ENCODE results near the gene SHPK.

The SHPK gene

DNA sequence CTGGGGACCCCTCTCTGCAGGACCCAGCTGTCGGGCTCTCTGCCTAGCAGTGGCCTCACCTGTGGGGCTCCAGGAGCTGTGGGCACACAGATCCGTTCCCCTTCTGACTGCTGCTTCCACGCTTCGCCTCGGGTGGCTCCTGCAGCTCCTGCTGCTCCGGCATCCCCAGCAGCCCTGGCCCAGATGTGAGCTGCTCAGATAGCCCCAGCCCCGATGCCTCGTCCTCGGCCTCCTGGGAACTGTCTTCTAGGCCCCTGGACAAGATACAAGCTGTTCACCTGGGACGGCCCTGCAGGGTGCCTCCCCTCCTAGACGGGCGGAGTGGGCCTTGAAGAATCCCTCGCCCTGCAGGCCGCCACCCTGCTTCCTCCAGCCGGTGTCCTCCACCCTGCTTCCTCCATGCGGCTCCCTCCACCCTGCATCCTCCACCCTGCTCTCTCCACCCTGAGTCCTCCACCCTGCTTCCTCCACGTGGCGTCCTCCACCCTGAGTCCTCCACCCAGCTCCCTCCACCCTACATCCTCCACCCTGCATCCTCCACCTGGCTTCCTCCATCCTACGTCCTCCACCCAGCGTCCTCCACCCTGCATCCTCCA lies 43.6 kb upstream of the SHPK start:
- no peak overlapping the region for H3K27ac ChIP-seq
- TF ChIP-seq, protein P1, sequence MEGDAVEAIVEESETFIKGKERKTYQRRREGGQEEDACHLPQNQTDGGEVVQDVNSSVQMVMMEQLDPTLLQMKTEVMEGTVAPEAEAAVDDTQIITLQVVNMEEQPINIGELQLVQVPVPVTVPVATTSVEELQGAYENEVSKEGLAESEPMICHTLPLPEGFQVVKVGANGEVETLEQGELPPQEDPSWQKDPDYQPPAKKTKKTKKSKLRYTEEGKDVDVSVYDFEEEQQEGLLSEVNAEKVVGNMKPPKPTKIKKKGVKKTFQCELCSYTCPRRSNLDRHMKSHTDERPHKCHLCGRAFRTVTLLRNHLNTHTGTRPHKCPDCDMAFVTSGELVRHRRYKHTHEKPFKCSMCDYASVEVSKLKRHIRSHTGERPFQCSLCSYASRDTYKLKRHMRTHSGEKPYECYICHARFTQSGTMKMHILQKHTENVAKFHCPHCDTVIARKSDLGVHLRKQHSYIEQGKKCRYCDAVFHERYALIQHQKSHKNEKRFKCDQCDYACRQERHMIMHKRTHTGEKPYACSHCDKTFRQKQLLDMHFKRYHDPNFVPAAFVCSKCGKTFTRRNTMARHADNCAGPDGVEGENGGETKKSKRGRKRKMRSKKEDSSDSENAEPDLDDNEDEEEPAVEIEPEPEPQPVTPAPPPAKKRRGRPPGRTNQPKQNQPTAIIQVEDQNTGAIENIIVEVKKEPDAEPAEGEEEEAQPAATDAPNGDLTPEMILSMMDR (IDR thresholded peaks at IDR 0.05), result no peak
- no peak overlapping the region for H3K4me3 ChIP-seq
- no peak for DNase-seq (ENCODE audit: low spot score)

DNA sequence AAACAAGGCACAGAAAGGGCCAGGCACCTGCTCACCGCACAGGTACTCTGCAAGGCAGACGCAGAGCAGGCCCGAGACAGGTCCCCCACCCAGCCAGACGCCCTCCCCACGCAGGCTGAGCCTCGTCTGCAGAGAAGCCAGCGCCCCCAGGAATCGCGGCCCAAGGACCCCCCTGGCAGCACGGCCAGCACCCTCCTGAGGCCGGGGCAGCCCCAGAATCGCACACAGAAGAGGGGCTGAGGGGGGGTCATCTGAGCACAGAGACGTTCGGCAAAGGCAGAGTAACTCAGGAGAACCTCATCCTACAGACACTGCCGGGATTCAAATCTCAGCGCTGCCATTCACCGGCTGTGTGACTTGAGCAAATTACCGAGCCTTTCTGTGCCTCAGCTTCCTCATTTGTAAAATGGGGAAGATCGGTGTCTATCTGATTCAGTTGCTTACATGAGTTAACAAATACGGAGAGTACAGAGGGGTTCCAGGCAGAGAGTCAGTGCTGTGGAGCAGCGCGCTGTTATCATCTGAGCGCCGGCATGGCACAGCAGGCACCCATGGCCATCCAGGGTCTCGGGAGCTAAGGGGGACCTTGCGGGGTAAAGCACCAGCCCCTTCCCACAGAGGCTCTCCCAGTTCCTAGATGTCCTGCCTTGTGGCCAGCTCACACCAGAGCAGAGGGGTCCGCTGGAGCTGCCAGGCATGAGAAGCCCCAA lies 42.9 kb upstream of the SHPK start:
- DNase-seq (ENCODE audit: low spot score), result no peak
- H3K27ac ChIP-seq, result no peak overlapping the region
- no peak overlapping the region for H3K4me3 ChIP-seq
- TF ChIP-seq, protein P1 (IDR thresholded peaks at IDR 0.05), result no peak

DNA sequence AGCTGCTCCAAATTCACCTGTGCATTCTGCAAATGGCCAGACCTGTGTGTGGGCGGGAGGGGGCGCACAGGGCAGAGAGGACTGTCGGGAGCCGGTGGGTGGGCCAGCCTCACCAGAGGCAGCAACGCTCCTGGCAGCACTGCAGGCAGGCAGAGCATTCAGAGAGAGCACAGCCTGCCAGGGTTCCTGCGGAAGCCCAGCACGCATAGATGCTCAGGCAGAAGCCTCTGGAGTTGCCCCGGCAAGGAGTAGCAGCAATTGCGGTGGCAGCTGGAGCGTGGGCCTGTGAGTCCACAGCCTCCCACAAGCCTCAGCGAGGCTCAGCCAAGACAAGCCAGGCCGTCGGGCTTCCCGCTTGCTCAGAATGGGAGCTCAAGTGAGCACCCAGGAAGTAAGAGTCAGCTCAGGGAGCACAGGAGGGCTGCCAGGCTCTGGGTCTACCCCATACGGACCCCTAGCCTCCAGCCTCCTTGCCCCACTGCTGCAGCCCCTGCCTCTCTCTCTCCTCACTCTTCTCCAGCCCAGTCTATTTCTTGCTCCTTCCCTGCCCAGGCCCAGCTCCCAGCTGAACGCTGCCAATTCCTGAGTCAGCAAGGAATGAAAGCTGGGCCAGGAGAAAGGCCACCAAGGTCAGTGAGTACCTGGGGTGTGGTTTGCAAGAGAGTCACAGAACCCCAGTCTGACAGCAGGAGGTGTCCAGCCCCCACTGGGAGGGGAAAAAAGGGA lies 42.2 kb upstream of the SHPK start:
- Histone ChIP-seq H3K27ac (no peak overlapping the region), H3K4me3 (no peak overlapping the region)
- no peak for DNase-seq (ENCODE audit: low spot score)
- TF ChIP-seq, protein P1 (IDR thresholded peaks at IDR 0.05), result no peak

DNA sequence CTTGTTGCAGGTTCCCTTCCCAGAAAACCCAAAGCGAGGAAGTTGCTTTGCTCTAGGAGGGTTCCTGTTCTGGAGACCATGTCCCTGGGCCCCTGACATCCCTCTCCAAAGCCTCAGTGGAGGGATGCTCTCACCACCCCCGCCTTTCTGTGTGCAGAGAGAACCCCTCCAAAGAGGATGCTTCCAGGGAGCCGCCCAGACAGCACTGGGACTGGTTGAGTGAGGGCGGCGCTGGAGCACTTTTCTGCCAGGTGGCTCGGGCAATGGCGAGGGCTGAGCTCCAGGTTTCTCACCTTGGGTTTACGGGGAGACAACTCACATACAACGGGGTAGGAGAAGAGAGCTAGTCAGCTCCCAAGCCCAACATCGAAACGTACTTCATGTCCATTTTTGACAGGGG lies 39.8 kb upstream of the SHPK start:
- H3K4me3 ChIP-seq, result no peak overlapping the region
- H3K27ac ChIP-seq, result no peak overlapping the region
- no peak for DNase-seq (ENCODE audit: low spot score)

DNA sequence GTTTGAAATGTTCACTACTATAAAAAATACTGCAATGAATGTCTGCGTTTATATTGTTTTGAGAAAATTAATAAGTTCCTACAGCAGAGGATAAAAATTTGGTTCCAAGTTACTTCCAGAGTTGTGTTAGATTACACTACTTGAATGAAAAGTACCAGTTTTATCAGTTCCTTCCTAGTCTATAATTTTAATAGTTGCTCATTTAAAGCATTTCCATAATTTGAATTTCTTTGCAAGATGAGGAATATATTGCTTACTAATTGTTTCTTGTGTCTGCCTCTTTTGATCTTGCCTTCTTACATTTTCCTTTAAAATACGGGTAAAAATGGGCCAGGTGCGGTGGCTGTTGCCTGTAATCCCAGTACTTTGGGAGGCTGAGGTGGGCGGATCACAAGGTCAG lies 36.5 kb upstream of the SHPK start:
- H3K4me3 ChIP-seq, result no peak overlapping the region
- H3K27ac ChIP-seq, result no peak overlapping the region
- DNase-seq (ENCODE audit: low spot score), result no peak
- TF ChIP-seq, protein P1 (IDR thresholded peaks at IDR 0.05), result no peak

More for the DNA sequence above, 39.8 kb upstream of the SHPK start:
- TF ChIP-seq, protein P1 (IDR thresholded peaks at IDR 0.05), result no peak

DNA sequence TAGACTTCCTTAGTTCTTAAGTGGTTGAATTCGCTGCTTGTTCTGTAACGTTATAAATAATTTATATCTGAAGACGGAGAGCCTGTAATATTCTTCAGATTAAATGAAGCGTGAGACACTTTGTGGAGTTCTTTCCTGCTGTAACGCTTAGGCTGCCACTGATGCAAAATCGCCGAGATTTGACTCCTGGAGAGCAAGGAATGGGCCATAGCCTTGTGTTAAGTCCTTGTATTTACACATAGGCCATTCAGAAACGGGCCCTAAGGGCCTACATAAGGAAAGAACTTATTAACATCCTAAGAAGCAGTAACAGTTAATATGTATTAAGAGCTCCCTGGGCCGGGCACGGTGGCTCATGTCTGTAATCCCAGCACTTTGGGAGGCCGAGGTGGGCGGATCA lies 33.5 kb upstream of the SHPK start:
- Histone ChIP-seq H3K27ac (no peak overlapping the region), H3K4me3 (peak overlapping the region; percentile 100)
- TF ChIP-seq, protein P1 (IDR thresholded peaks at IDR 0.05), result no peak
- DNase-seq (ENCODE audit: low spot score), result no peak

DNA sequence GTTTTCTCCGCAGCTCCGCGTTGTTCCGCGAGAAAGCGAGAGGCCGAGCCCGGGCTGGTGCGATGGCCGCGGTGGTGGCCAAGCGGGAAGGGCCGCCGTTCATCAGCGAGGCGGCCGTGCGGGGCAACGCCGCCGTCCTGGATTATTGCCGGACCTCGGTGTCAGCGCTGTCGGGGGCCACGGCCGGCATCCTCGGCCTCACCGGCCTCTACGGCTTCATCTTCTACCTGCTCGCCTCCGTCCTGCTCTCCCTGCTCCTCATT lies 33.0 kb upstream of the SHPK start:
- TF ChIP-seq, protein P1 (IDR thresholded peaks at IDR 0.05), result no peak
- DNase-seq (ENCODE audit: low spot score), result no peak
- H3K4me3 ChIP-seq, result peak overlapping the region; percentile 100
- H3K27ac ChIP-seq, result peak overlapping the region; percentile 92 to 100
